ENCODE measurements around the gene HEATR5A. TPM values are rescaled to one million over a fixed set of nuclear protein-coding genes. Genes with fewer than 3 reads are reported as not detected.
"Not testable (repeated sequence)": the region's sequence is repeated elsewhere in the genome, so short reads cannot be mapped to it uniquely, and the experiment has no call there.

HEATR5A gene
- total RNA-seq, 1 donor from 2014 or later, result 14.1 TPM

GRCh38 chr14:31323419-31323818, 96.9 kb downstream of the HEATR5A start:
- no peaks in the 10 kb centered on the region for H3K36me3 Mint-ChIP-seq (ENCODE audit: unreplicated experiment)
- H3K27ac Mint-ChIP-seq (ENCODE audit: unreplicated experiment), result no peak overlapping the region
- H3K4me3 Mint-ChIP-seq (ENCODE audit: unreplicated experiment), result no peak overlapping the region
- no peaks in the 10 kb centered on the region for H3K9me3 Mint-ChIP-seq (ENCODE audit: unreplicated experiment)
- DNase-seq, result no peak
- peaks cover 3% of the 10 kb centered on the region for H3K4me1 Mint-ChIP-seq (ENCODE audit: low read depth, unreplicated experiment)
- peaks cover 2% of the 10 kb centered on the region for H3K27me3 Mint-ChIP-seq (ENCODE audit: unreplicated experiment)
- no peak for TF ChIP-seq CTCF (IDR thresholded peaks at IDR 0.05; ENCODE audit: partially characterized antibody, unreplicated experiment)

- no peak for TF ChIP-seq CTCF (IDR thresholded peaks at IDR 0.05; ENCODE audit: partially characterized antibody, unreplicated experiment)
- H3K27me3 Mint-ChIP-seq (ENCODE audit: unreplicated experiment), result peaks cover 2% of the 10 kb centered on the region
- H3K27ac Mint-ChIP-seq (ENCODE audit: unreplicated experiment), result no peak overlapping the region
- no peaks in the 10 kb centered on the region for H3K36me3 Mint-ChIP-seq (ENCODE audit: unreplicated experiment)
- no peak for DNase-seq
- no peak overlapping the region for H3K4me3 Mint-ChIP-seq (ENCODE audit: unreplicated experiment)
- H3K4me1 Mint-ChIP-seq (ENCODE audit: low read depth, unreplicated experiment), result peaks cover 3% of the 10 kb centered on the region
- H3K9me3 Mint-ChIP-seq (ENCODE audit: unreplicated experiment), result no peaks in the 10 kb centered on the region
These were observed 99.2 kb downstream of the HEATR5A start for GRCh38 chr14:31320922-31321766.

DNA sequence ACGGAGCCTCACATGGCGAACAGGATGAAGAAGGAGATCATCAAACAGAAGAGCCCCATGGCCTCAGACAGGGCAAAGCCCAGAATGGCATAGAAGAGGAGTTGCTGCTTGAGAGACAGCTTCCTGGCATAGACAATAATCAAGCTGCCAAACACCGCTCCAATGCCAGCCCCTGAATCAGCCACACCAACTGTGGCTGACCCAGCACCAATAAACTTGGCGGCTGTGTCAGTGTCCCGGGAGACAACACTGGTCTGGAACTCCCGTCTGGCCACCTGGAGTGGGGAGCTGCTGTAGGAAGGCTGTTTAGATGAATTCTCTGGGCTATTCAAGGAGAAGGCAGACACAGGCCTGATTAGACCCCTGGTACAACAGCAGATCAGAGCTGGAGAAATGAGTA, 100.1 kb downstream of the HEATR5A start:
- Mint-ChIP-seq H3K27ac (ENCODE audit: unreplicated experiment) (no peak overlapping the region), H3K9me3 (ENCODE audit: unreplicated experiment) (no peaks in the 10 kb centered on the region), H3K4me1 (ENCODE audit: low read depth, unreplicated experiment) (peaks cover 3% of the 10 kb centered on the region), H3K36me3 (ENCODE audit: unreplicated experiment) (no peaks in the 10 kb centered on the region), H3K27me3 (ENCODE audit: unreplicated experiment) (peaks cover 2% of the 10 kb centered on the region), H3K4me3 (ENCODE audit: unreplicated experiment) (no peak overlapping the region)
- peak; percentile 15 for DNase-seq
- TF ChIP-seq CTCF (IDR thresholded peaks at IDR 0.05; ENCODE audit: partially characterized antibody, unreplicated experiment), result no peak

DNA sequence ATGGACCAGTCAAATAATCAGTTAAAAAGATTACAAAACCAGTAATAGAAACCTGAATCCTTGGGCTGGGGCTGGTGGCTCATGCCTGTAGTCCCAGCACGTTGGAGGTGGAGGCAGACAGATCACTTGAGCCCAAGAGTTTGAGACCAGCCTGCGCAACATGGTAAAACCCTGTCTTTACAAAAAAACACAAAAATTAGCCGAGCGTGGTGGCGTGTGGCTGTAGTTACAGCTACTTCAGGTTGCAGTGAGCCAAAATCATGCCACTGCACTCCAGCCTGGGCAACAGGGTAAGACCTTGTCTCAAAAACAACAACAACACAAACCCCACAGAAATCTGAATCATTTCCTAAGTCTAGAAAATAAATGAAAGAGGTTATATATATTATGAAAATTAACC, 100.6 kb downstream of the HEATR5A start:
- TF ChIP-seq CTCF (IDR thresholded peaks at IDR 0.05; ENCODE audit: partially characterized antibody, unreplicated experiment), result no peak
- no peak overlapping the region for H3K27ac Mint-ChIP-seq (ENCODE audit: unreplicated experiment)

DNA sequence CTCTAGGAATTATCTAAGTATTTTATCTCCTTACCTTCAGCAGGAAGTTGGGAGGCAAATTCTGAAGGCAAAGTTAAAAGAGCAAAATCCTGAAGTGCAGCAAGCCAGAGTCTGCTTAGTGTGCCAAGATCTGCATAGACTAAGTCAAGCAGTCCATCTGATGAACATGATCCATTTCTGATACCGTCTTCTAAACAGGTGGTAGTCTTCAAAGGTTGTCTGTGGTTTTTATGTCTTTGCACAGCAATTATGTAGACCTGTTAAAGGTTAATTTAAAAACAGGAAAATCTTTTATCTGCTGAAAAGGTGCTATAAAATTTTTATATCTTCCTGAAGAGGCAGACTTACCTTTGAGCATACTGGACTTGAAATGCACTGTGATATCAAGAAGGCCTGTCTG, 107.4 kb downstream of the HEATR5A start:
- Mint-ChIP-seq H3K4me3 (ENCODE audit: unreplicated experiment) (no peak overlapping the region), H3K27me3 (ENCODE audit: unreplicated experiment) (no peaks in the 10 kb centered on the region), H3K36me3 (ENCODE audit: unreplicated experiment) (no peaks in the 10 kb centered on the region), H3K9me3 (ENCODE audit: unreplicated experiment) (peaks cover 2% of the 10 kb centered on the region), H3K27ac (ENCODE audit: unreplicated experiment) (no peak overlapping the region), H3K4me1 (ENCODE audit: low read depth, unreplicated experiment) (no peaks in the 10 kb centered on the region)
- no peak for TF ChIP-seq CTCF (IDR thresholded peaks at IDR 0.05; ENCODE audit: partially characterized antibody, unreplicated experiment)
- DNase-seq, result no peak

More for the DNA sequence above, 100.6 kb downstream of the HEATR5A start:
- peaks cover 3% of the 10 kb centered on the region for H3K4me1 Mint-ChIP-seq (ENCODE audit: low read depth, unreplicated experiment)
- no peak for DNase-seq
- H3K36me3 Mint-ChIP-seq (ENCODE audit: unreplicated experiment), result no peaks in the 10 kb centered on the region
- no peaks in the 10 kb centered on the region for H3K9me3 Mint-ChIP-seq (ENCODE audit: unreplicated experiment)
- H3K4me3 Mint-ChIP-seq (ENCODE audit: unreplicated experiment), result no peak overlapping the region
- peaks cover 2% of the 10 kb centered on the region for H3K27me3 Mint-ChIP-seq (ENCODE audit: unreplicated experiment)

DNA sequence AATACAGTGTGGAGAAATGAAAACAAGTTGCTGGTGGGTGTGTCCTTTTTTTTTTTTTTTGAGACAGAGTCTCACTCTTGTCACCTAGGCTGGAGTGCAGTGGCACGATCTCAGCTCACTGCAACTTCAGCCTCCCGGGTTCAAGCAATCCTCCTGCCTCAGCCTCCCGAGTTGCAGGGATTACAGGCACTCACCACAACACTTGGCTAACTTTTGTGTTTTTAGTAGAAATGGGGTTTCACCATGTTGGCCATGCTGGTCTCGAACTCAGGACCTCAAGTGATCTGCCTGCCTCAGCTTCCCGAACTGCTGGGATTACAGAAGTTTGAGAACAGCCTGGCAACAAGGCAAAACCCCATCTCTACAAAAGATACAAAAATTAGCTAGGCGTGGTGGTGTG, 108.0 kb downstream of the HEATR5A start:
- not testable (repeated sequence) for H3K4me1 Mint-ChIP-seq (ENCODE audit: low read depth, unreplicated experiment); H3K27ac Mint-ChIP-seq (ENCODE audit: unreplicated experiment); DNase-seq; H3K4me3 Mint-ChIP-seq (ENCODE audit: unreplicated experiment); H3K36me3 Mint-ChIP-seq (ENCODE audit: unreplicated experiment); H3K27me3 Mint-ChIP-seq (ENCODE audit: unreplicated experiment); H3K9me3 Mint-ChIP-seq (ENCODE audit: unreplicated experiment)

All from glutamatergic neuron (in vitro differentiated cells).